ENCODE measurements around the gene DSG3. TPM values are rescaled to one million over a fixed set of nuclear protein-coding genes. Genes with fewer than 3 reads are reported as not detected.

The DSG3 gene
- total and polyA plus RNA-seq, 10 of the 15 experiments (the other 5 are each of a cell fraction or from before 2014, with no cell fraction given), result 0.01 to 0.36 (median 0.30) TPM

- 0 out of 2 replicates have a peak, but pooled peaks have one; percentile 38 for TF ChIP-seq GATAD2B (conservative IDR thresholded peaks at IDR 0.05; ENCODE audit: low read depth)
- TF ChIP-seq MLLT1 (IDR thresholded peaks at IDR 0.05), result peak; percentile 21; the same call in 1 of the 2 replicates
- TF ChIP-seq SMC3 (IDR thresholded peaks at IDR 0.05; ENCODE audit: borderline replicate concordance, low read length), result no peak
- TF ChIP-seq TBL1XR1 (IDR thresholded peaks at IDR 0.05; ENCODE audit: low read depth, low read length), result no peak
- 0 out of 2 replicates have a peak, but pooled peaks have one; percentile 11 for TF ChIP-seq NBN (IDR thresholded peaks at IDR 0.05)
- TF ChIP-seq ZNF274 (IDR thresholded peaks at IDR 0.05; ENCODE audit: insufficient read depth, insufficient read length), result no peak
- TF ChIP-seq SIN3A (IDR thresholded peaks at IDR 0.05; ENCODE audit: low read depth, low read length), result 0 out of 2 replicates have a peak, but pooled peaks have one; percentile 17
- TF ChIP-seq IKZF2 (IDR thresholded peaks at IDR 0.05), result peak; percentile 50 to 56
- TF ChIP-seq JUND (IDR thresholded peaks at IDR 0.05; ENCODE audit: low read depth, low read length), result no peak
- TF ChIP-seq, protein P1, sequence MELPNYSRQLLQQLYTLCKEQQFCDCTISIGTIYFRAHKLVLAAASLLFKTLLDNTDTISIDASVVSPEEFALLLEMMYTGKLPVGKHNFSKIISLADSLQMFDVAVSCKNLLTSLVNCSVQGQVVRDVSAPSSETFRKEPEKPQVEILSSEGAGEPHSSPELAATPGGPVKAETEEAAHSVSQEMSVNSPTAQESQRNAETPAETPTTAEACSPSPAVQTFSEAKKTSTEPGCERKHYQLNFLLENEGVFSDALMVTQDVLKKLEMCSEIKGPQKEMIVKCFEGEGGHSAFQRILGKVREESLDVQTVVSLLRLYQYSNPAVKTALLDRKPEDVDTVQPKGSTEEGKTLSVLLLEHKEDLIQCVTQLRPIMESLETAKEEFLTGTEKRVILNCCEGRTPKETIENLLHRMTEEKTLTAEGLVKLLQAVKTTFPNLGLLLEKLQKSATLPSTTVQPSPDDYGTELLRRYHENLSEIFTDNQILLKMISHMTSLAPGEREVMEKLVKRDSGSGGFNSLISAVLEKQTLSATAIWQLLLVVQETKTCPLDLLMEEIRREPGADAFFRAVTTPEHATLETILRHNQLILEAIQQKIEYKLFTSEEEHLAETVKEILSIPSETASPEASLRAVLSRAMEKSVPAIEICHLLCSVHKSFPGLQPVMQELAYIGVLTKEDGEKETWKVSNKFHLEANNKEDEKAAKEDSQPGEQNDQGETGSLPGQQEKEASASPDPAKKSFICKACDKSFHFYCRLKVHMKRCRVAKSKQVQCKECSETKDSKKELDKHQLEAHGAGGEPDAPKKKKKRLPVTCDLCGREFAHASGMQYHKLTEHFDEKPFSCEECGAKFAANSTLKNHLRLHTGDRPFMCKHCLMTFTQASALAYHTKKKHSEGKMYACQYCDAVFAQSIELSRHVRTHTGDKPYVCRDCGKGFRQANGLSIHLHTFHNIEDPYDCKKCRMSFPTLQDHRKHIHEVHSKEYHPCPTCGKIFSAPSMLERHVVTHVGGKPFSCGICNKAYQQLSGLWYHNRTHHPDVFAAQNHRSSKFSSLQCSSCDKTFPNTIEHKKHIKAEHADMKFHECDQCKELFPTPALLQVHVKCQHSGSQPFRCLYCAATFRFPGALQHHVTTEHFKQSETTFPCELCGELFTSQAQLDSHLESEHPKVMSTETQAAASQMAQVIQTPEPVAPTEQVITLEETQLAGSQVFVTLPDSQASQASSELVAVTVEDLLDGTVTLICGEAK (IDR thresholded peaks at IDR 0.05; ENCODE audit: borderline replicate concordance), result peak; percentile 43; the same call in 1 of the 2 replicates
- no peak for TF ChIP-seq ASH2L (IDR thresholded peaks at IDR 0.05; ENCODE audit: borderline replicate concordance, low read depth)
- TF ChIP-seq BCL3 (IDR thresholded peaks at IDR 0.05; ENCODE audit: borderline replicate concordance, insufficient read depth, low read depth, low read length, poor library complexity, severe bottlenecking), result no peak
- TF ChIP-seq IKZF1 (conservative IDR thresholded peaks at IDR 0.05), result peak; percentile 5
- no peak for TF ChIP-seq BRCA1 (IDR thresholded peaks at IDR 0.05; ENCODE audit: low read depth, low read length)
- no peak for TF ChIP-seq ETV6 (conservative IDR thresholded peaks at IDR 0.05 in 1 of 2, IDR thresholded peaks at IDR 0.05 in 1 of 2; ENCODE audit: borderline replicate concordance in 1 of 2, low read depth in 1 of 2)
- peak; percentile 54 for TF ChIP-seq KLF5 (IDR thresholded peaks at IDR 0.05; ENCODE audit: partially characterized antibody)
- TF ChIP-seq EP300 (IDR thresholded peaks at IDR 0.05; ENCODE audit: borderline replicate concordance in 1 of 2, control insufficient read depth in 1 of 2, low read depth in 2 of 2, low read length in 2 of 2), result no peak
- TF ChIP-seq RELB (IDR thresholded peaks at IDR 0.05; ENCODE audit: low read depth), result no peak
These were observed 51.3 kb downstream of the DSG3 start (continued) for GRCh38 chr18:31498574-31499524.

All from GM12878 (cell line).